GM23338 (cell line): ENCODE results near the gene ST7L. TPM values are rescaled to one million over a fixed set of nuclear protein-coding genes. Genes with fewer than 3 reads are reported as not detected.

Experiments used
- ATAC-seq: fragments of 200-7000 bp; cut with Tn5 transposase; 3 replicates; pipeline ENCODE4 v1.9.1; 2020
- DNase-seq: peaks from one replicate; pipeline ENCODE4 v3.0.0-alpha.2; 2015; ENCODE audit warnings: low spot score
- H2AFZ ChIP-seq: fragments of 200-600 bp; sonication (generic); 2 replicates; pipeline ENCODE4 v1.8.0; 2016; ENCODE audit warnings: antibody characterized with exemption, mild to moderate bottlenecking, moderate library complexity
- H3F3A ChIP-seq: fragments of 200-600 bp; sonication (generic); replicated peaks from 2 replicates; pipeline ENCODE4 v1.8.0; 2017; ENCODE audit warnings: antibody characterized with exemption, mixed run types, low read depth
- H3K27ac ChIP-seq: fragments of 200-600 bp; sonication (generic); 2 replicates; pipeline ENCODE4 v1.6.1; 2016; ENCODE audit warnings: low read depth
- H3K27me3 ChIP-seq: fragments of 200-600 bp; sonication (generic); 2 replicates; pipeline ENCODE4 v1.8.0; 2016; ENCODE audit warnings: mild to moderate bottlenecking, mixed run types, moderate library complexity; ENCODE audit not compliant: insufficient read depth
- H3K36me3 ChIP-seq: fragments of 200-600 bp; sonication (generic); 2 replicates; pipeline ENCODE4 v1.8.0; 2016; ENCODE audit warnings: mild to moderate bottlenecking; ENCODE audit not compliant: insufficient read depth
- H3K4me1 ChIP-seq: fragments of 200-600 bp; sonication (generic); 2 replicates; pipeline ENCODE4 v1.8.0; 2016; ENCODE audit warnings: mild to moderate bottlenecking, moderate library complexity; ENCODE audit not compliant: insufficient read depth
- H3K4me2 ChIP-seq: fragments of 200-600 bp; sonication (generic); 2 replicates; pipeline ENCODE4 v1.7.1; 2017; ENCODE audit warnings: mixed run types
- H3K4me3 ChIP-seq: fragments of 200-600 bp; sonication (generic); 2 replicates; pipeline ENCODE4 v1.6.1; 2016; ENCODE audit warnings: mixed run types
- H3K79me2 ChIP-seq: fragments of 200-600 bp; sonication (generic); replicated peaks from 2 replicates; pipeline ENCODE4 v1.8.0; 2017; ENCODE audit warnings: mild to moderate bottlenecking; ENCODE audit not compliant: insufficient read depth
- H3K9me2 ChIP-seq: fragments of 200-600 bp; sonication (generic); 2 replicates; pipeline ENCODE4 v1.8.0; 2017; ENCODE audit not compliant: insufficient read depth
- H4K20me1 ChIP-seq: fragments of 200-600 bp; sonication (generic); replicated peaks from 2 replicates; pipeline ENCODE4 v1.8.0; 2017; ENCODE audit warnings: mild to moderate bottlenecking; ENCODE audit not compliant: insufficient read depth
- H3K27ac Mint-ChIP-seq: 2 replicates; pipeline ENCODE4 v1.8.0; 2020; ENCODE audit warnings: inconsistent platforms, mild to moderate bottlenecking, moderate library complexity, mixed read lengths
- H3K27me3 Mint-ChIP-seq: 3 replicates; pipeline ENCODE4 v1.8.0; 2022; ENCODE audit warnings: low read depth, mild to moderate bottlenecking, moderate library complexity, mixed read lengths, inconsistent platforms; ENCODE audit not compliant: insufficient read depth, poor library complexity
- H3K36me3 Mint-ChIP-seq: 3 replicates; pipeline ENCODE4 v1.8.0; 2021; ENCODE audit warnings: low read depth, mild to moderate bottlenecking, inconsistent platforms, moderate library complexity, mixed read lengths
- H3K4me1 Mint-ChIP-seq: 3 replicates; pipeline ENCODE4 v1.8.0; 2020; ENCODE audit warnings: mild to moderate bottlenecking, inconsistent platforms, mixed read lengths
- H3K4me3 Mint-ChIP-seq: 3 replicates; pipeline ENCODE4 v1.8.0; 2021; ENCODE audit warnings: moderate library complexity, mild to moderate bottlenecking, inconsistent platforms, mixed read lengths
- H3K9me3 Mint-ChIP-seq: 3 replicates; pipeline ENCODE4 v1.8.0; 2020; ENCODE audit warnings: moderate library complexity, mild to moderate bottlenecking, inconsistent platforms, mixed read lengths
- CTCF ChIP-seq, 2 experiments: fragments of 200-600 bp in 1 of 2; sonication (generic) in 1 of 2; conservative IDR thresholded peaks; 2 replicates each; pipeline versions ENCODE4 v1.5.1 to v1.6.1; 2016 to 2017; ENCODE audit warnings: antibody characterized with exemption in 2 of 2, low read depth in 2 of 2, mild to moderate bottlenecking in 2 of 2, moderate library complexity in 1 of 2
- EZH2phosphoT487 ChIP-seq: fragments of 200-600 bp; sonication (generic); IDR thresholded peaks from one replicate; pipeline ENCODE4 v1.8.1; 2018; ENCODE audit warnings: antibody characterized with exemption; ENCODE audit not compliant: unreplicated experiment
- ZNF462 ChIP-seq: fragments of 250-450 bp; sonication (Bioruptor Pico); IDR thresholded peaks from 2 replicates; pipeline ENCODE4 v1.5.0; 2020; ENCODE audit warnings: mild to moderate bottlenecking, moderate library complexity
- polyA plus RNA-seq: library from polyadenylated mRNA; unstranded; fragments of >200 nt; fragmentation: Nextera tagmentation; extraction: Ambion mirVana; gene quantifications from 2 replicates; pipeline ENCODE4 v1.2.1, GENCODE V29; 2016
- total RNA-seq: library from RNA; depleted of rRNA; stranded (reverse); fragments of >200 nt; shearing (Covaris generic); gene quantifications from 2 replicates; pipeline ENCODE4 v1.2.3, GENCODE V29; 2014

ST7L gene
- total and polyA plus RNA-seq, 2 experiments from 2014 or later, result 18.2 to 21.0 TPM

GRCh38 chr1:112665857-112666256, 46.9 kb upstream of the ST7L start (continued):
- no peak for TF ChIP-seq ZNF462 (CRISPR knock-in tag)
- TF ChIP-seq CTCF (conservative IDR thresholded peaks at IDR 0.05; ENCODE audit: low read depth in 2 of 2), result no peak
- no peak for TF ChIP-seq EZH2phosphoT487

GRCh38 chr1:112651205-112651604, 32.3 kb upstream of the ST7L start:
- DNase-seq (no peak), ATAC-seq (no peak)
- Histone ChIP-seq H2AFZ (no peak overlapping the region), H3K9me2 (no peaks in the 10 kb centered on the region), H3K27ac (no peak overlapping the region), H4K20me1 (peaks cover 14% of the 10 kb centered on the region; the same call in 1 of the 2 replicates), H3K4me1 (no peaks in the 10 kb centered on the region), H3F3A (no peaks in the 10 kb centered on the region), H3K79me2 (peaks cover 26% of the 10 kb centered on the region), H3K36me3 (peaks cover 28% of the 10 kb centered on the region), H3K27me3 (no peaks in the 10 kb centered on the region), H3K4me2 (no peak overlapping the region), H3K4me3 (no peak overlapping the region)
- H3K36me3 Mint-ChIP-seq, result peaks cover 44% of the 10 kb centered on the region
- TF ChIP-seq ZNF462 (CRISPR knock-in tag), result no peak
- H3K4me1 Mint-ChIP-seq, result no peaks in the 10 kb centered on the region
- H3K9me3 Mint-ChIP-seq, result no peaks in the 10 kb centered on the region
- H3K27ac Mint-ChIP-seq, result no peak overlapping the region
- H3K4me3 Mint-ChIP-seq, result no peak overlapping the region
- H3K27me3 Mint-ChIP-seq, result no peaks in the 10 kb centered on the region
